NCI-H345 treated with DMSO at 0.1 percent for 48 hours (cell line): ENCODE measurements around the gene SERPINE1.
A peak's percentile ranks its signal among the peaks of the same experiment; 100 is the strongest.
"Not testable (repeated sequence)": the region's sequence is repeated elsewhere in the genome, so short reads cannot be mapped to it uniquely, and the experiment has no call there.

ENCODE experiments used
- DNase-seq: peaks from one replicate; lab custom pipeline; 2025; ENCODE audit not compliant: unreplicated experiment; lab: John Stamatoyannopoulos, UW

Gene SERPINE1

GRCh38 chr7:101126651-101127459 lies at the start of gene SERPINE1:
Gene SERPINE1, plus strand, starts transcription at chr7:101127104. Its CDS starts 1,290 bp downstream, at chr7:101128394.
- no peak for DNase-seq

DNA sequence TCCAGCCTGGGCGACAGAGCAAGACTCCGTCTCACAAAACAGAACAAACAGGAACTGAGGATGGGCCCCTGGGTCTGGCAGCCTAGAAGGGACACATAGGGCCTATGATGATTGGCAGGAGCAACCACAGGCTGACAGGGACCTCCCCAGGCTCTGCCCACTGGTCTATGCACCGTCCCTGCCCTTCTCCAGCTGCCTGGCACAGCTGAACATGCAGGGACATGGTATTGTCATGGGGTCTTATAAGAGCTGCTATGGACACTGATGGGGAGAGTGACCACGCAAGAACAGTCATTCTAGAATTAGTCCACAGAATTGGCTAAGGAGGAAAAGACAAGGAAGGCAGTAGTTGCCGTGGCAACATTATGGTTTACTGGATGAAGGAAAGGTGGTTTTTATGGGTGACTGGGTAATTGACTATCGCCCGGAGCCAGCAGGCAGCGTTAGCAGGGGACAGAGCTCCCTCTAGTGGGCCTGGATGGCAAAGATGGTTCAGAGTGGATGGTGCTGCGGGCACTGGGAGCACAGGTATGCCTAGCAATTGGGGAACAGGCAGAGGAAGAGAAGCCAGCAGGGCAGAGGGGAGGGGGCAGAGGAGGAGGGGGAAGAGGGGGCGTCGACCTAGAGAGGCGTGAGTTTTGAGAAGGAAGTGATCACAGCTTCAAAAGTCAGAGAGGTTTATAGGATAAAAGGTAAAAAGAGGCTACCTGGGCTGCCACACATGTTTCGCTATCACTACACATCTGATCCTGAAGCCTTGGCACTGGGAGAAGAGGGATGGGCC lies 49.4 kb upstream of the SERPINE1 start:
- DNase-seq: peak; percentile 49

- no peak for DNase-seq
Measured at GRCh38 chr7:101081432-101081831, 45.5 kb upstream of the SERPINE1 start.

DNA sequence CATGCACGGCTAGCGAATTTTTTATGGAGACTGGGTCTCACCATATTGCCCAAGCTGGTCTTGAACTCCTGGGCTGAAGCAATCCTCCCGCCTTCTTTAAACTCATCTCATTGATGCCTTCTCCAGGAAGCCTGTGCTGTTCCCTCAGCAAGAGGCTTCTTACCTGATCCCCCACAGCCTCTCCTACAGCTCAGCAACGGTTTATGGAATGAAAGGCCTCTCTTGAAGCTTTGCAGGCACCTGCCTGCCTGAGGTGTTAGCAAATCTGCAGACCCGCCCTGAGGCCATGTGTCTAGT lies 42.1 kb upstream of the SERPINE1 start:
- DNase-seq: no peak

GRCh38 chr7:101085162-101085964 lies 41.5 kb upstream of the SERPINE1 start, which contains the start of gene TRIM56:
Gene TRIM56, plus strand, starts transcription at chr7:101085481. Its CDS starts 1,832 bp downstream, at chr7:101087313.
- DNase-seq: no peak

DNA sequence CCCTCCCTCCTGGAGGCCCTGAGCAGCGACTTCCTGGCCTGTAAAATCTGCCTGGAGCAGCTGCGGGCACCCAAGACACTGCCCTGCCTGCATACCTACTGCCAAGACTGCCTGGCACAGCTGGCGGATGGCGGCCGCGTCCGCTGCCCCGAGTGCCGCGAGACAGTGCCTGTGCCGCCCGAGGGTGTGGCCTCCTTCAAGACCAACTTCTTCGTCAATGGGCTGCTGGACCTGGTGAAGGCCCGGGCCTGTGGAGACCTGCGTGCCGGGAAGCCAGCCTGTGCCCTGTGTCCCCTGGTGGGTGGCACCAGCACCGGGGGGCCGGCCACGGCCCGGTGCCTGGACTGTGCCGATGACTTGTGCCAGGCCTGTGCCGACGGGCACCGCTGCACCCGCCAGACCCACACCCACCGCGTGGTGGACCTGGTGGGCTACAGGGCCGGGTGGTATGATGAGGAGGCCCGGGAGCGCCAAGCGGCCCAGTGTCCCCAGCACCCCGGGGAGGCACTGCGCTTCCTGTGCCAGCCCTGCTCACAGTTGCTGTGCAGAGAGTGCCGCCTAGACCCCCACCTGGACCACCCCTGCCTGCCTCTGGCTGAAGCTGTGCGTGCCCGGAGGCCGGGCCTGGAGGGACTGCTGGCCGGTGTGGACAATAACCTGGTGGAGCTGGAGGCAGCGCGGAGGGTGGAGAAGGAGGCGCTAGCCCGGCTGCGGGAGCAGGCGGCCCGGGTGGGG lies 39.4 kb upstream of the SERPINE1 start:
- DNase-seq: no peak

DNA sequence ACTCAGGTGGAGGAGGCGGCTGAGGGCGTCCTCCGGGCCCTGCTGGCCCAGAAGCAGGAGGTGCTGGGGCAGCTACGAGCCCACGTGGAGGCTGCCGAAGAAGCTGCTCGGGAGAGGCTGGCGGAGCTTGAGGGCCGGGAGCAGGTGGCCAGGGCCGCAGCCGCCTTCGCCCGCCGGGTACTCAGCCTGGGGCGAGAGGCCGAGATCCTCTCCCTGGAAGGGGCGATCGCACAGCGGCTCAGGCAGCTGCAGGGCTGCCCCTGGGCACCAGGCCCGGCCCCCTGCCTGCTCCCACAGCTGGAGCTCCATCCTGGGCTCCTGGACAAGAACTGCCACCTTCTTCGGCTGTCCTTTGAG lies 38.9 kb upstream of the SERPINE1 start:
- DNase-seq: no peak

DNA sequence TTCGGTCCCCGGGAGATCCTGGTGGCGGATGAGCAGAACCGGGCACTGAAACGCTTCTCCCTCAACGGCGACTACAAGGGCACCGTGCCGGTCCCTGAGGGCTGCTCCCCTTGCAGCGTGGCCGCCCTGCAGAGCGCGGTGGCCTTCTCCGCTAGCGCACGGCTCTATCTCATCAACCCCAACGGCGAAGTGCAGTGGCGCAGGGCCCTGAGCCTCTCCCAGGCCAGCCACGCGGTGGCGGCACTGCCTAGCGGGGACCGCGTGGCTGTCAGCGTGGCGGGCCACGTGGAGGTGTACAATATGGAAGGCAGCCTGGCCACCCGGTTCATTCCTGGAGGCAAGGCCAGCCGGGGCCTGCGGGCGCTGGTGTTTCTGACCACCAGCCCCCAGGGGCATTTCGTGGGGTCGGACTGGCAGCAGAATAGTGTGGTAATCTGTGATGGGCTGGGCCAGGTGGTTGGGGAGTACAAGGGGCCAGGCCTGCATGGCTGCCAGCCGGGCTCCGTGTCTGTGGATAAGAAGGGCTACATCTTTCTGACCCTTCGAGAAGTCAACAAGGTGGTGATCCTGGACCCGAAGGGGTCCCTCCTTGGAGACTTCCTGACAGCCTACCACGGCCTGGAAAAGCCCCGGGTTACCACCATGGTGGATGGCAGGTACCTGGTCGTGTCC lies 37.9 kb upstream of the SERPINE1 start:
- DNase-seq: no peak

GRCh38 chr7:101089876-101090275 lies 37.0 kb upstream of the SERPINE1 start:
- no peak for DNase-seq

DNA sequence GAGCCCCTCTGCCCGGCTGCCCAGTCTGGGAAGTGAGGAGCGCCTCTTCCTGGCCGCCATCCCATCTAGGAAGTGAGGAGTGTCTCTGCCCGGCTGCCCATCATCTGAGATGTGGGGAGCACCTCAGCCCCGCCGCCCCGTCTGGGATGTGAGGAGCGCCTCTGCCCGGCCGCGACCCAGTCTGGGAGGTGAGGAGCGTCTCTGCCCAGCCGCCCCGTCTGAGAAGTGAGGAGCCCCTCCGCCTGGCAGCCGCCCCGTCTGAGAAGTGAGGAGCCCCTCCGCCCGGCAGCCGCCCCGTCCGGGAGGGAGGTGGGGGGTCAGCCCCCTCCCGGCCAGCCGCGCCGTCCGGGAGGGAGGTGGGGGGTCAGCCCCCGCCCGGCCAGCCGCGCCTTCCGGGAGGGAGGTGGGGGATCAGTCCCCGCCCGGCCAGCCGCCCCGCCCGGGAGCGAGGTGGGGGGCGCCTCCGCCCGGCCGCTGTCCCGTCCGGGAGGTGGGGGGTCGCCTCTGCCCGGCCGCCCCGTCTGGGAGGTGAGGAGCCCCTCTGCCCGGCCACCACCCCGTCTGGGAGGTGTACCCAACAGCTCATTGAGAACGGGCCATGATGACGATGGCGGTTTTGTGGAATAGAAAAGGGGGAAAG lies 34.5 kb upstream of the SERPINE1 start:
- not testable (repeated sequence) for DNase-seq

GRCh38 chr7:101093906-101094305 lies 33.0 kb upstream of the SERPINE1 start:
- no peak for DNase-seq

DNA sequence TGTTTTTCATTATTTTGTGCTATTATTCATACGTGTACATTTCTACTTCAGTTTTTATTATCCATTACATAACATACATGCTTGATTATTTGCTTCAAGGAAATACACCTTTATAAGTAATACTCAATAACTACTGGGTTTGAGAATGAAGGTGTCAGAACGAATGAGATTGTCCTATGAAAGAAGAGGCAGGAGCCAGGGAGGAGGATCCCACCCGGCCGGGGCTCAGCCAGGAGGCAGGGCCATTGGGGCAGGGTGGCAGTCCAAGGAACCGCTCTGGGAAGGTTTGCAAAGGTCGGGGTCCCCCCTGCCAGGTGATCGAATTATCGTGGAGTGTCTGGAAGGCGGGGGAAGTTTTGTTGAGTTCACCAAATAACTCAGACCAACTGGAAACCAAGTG lies 32.5 kb upstream of the SERPINE1 start:
- no peak for DNase-seq

DNA sequence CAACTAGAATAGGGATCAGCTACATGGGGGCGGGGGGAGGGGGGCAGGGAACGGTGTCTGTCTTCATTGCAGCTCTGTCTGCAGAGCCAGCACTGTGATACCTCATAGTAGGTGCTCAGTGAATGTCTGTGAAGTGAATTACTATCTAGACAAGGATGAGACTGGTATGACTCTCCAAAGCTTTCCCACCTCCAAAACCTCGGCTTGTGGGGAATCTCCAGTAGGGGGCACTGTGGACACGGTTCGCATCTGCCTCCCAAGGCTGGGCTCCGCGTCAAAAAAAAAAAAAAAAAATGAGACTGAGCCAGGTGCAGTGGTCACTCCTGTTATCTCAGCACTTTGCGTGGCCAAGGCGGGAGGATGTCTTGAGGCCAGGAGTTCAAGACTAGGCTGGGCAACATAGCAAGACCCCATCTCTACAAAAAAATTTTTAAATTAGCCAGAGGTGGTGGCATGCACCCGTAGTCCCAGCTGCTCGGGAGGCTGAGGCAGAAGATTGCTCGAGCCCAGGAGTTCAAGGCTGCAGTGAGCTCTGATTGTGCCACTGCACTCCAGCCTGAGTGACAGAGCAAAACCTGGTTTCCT lies 32.0 kb upstream of the SERPINE1 start:
- DNase-seq: no peak

DNA sequence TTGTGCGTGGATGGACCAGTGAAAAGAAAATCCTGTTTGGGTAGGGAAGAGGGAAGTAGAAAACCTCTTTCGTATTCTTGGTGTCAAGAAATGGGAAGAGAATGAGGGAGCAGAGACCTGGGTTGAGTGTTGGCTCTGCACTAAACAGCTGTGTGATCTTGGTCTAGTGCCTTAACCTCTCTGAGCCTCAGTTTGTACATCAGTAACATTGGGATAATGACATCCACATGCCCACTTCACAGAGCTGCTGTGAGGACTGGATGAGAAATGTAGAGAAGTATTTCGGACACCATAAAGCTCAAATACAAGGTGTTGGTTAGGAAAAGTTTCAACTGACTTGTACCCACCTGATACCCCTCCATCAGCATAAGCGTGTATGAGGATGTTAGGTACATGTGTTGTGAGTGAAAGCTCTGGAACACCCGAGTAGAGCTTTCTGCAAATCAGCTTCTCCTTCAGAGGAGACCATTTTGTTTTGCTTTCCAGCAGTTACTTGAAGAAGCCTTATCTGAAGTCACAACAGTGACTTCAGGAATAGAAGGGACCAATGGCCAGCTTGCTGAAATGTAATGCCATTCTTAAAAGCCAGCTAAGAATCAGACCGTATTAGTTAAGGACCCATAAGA lies 30.5 kb upstream of the SERPINE1 start:
- DNase-seq: no peak

DNA sequence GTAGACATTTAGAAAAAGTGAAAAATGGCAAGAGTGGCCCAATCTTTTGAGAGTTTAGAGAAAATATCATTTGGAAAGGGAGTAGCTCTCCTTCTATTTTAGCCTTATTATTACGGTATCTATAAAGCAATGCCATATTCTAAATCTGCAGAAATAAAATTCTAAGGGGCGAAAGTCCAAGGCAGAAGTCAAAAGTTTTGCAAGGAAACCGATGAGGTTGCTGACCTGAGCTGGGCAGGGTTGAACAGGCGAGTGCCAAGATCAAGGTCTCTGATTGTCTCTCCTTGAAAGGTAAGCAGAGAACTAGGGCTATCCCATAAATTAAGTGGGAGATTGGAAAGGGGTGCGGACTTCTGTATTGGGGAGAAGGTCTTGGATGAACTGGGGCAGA lies 30.0 kb upstream of the SERPINE1 start:
- DNase-seq: no peak

DNA sequence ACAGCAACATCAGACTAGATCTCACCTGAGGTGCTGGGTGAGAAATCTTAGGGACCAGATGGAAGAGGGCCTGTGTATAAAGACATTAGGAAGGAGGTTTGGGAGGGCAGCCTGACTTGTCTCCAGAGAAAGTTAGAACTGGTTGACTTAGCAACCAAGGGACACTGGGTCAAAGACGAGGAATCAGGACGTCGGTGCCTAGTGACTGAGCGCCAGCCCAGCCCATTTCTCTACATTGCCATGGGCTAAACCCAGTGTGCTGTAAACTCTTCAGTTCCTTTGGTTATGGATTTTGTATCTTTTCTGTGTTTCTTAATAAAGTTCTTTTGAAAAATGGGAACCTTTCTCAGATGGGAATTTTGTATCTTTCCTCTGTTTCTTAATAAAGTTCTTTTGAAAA lies 29.3 kb upstream of the SERPINE1 start:
- no peak for DNase-seq

GRCh38 chr7:101099969-101100781 lies 26.7 kb upstream of the SERPINE1 start:
- DNase-seq: no peak
